ENCODE measurements around the gene KRTAP5-10. TPM values are rescaled to one million over a fixed set of nuclear protein-coding genes. Genes with fewer than 3 reads are reported as not detected.

KRTAP5-10 gene
- total and polyA plus RNA-seq, 9 of the 15 experiments (the other 6 are each of a cell fraction or from before 2014, with no cell fraction given): not detected

- H3K27me3 ChIP-seq (ENCODE audit: control insufficient read depth in 2 of 2, insufficient read depth in 2 of 2, low read length in 2 of 2): peaks cover 6 to 14% of the 10 kb centered on the region in 2 experiments; a peak in 3 of 5 replicates
- in situ Hi-C loops (cut with MboI) (no loop called here), intact Hi-C loops (cut with micrococcal nuclease) (no loop called here)
- H3K27ac ChIP-seq (ENCODE audit: extremely low read depth, low read depth, low read length): no peak overlapping the region
- no peaks in the 10 kb centered on the region for H4K20me1 ChIP-seq (replicated peaks; ENCODE audit: control insufficient read depth, insufficient read depth, low read length)
- no TSS peak for BruUV-seq (replicated peaks)
- ATAC-seq: no peak
- H2AFZ ChIP-seq (ENCODE audit: low read depth, low read length): no peak overlapping the region
- no peaks in the 10 kb centered on the region for H3K9me3 ChIP-seq (replicated peaks; ENCODE audit: control insufficient read depth, insufficient read depth, low read depth, low read length)
- DNase-seq (ENCODE audit: extremely low read depth in 1 of 4, low spot score in 3 of 4): no peak
- H3K79me2 ChIP-seq (ENCODE audit: control insufficient read depth, insufficient read depth, low read length): no peaks in the 10 kb centered on the region
- POLR2A ChIA-PET: no interaction called here
- no peak overlapping the region for H3K4me2 ChIP-seq (ENCODE audit: insufficient read depth, low read length)
- whole genome bisulfite sequencing (ENCODE audit: insufficient coverage, low coverage, missing lambda C conversion rate): 0% methylated on average over 3 of the region's 3 CpGs
- H3K36me3 ChIP-seq (ENCODE audit: control insufficient read depth, insufficient read depth, low read length): no peaks in the 10 kb centered on the region
- no peaks in the 10 kb centered on the region for H3K9me1 ChIP-seq (ENCODE audit: control insufficient read depth, insufficient read depth, low read length)
- no peak for FAIRE-seq
- no peaks in the 10 kb centered on the region for H3K4me1 ChIP-seq (replicated peaks in 1 of 2; ENCODE audit: control insufficient read depth in 2 of 2, insufficient read depth in 2 of 2, low read length in 2 of 2)
- no peak overlapping the region for H3K4me3 ChIP-seq
- no peak overlapping the region for H3K9ac ChIP-seq (ENCODE audit: insufficient read depth in 1 of 2, low read depth in 2 of 2, low read length in 2 of 2)
- TF ChIP-seq ERF (CRISPR knock-in tag; IDR thresholded peaks at IDR 0.05) (no peak), HIVEP1 (CRISPR knock-in tag; IDR thresholded peaks at IDR 0.05) (no peak), SIX5 (IDR thresholded peaks at IDR 0.05; ENCODE audit: borderline replicate concordance in 1 of 2, insufficient read depth in 1 of 2, low read depth in 1 of 2, low read length in 2 of 2) (no peak), HMBOX1 (IDR thresholded peaks at IDR 0.05) (no peak), NR2F6 (CRISPR knock-in tag; IDR thresholded peaks at IDR 0.05) (no peak), ETV1 (tag; conservative IDR thresholded peaks at IDR 0.05; ENCODE audit: low read depth) (no peak), TAF7 (tag; IDR thresholded peaks at IDR 0.05) (no peak)
- TF ChIP-seq, protein P1, sequence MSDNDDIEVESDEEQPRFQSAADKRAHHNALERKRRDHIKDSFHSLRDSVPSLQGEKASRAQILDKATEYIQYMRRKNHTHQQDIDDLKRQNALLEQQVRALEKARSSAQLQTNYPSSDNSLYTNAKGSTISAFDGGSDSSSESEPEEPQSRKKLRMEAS (CRISPR knock-in tag; IDR thresholded peaks at IDR 0.05): no peak
- CTCF ChIA-PET (ENCODE audit: low intra/inter-chr PET ratio): no interaction called here
Measured at GRCh38 chr11:71525188-71525937, 40.0 kb upstream of the KRTAP5-10 start.
